PC-9 (cell line): ENCODE results near the gene DAZAP2.

Source experiments
- EZH2 ChIP-seq: fragments of 200-600 bp; sonication (generic); IDR thresholded peaks from 2 replicates; pipeline ENCODE4 v1.8.0; 2017; ENCODE audit warnings: antibody characterized with exemption, low read depth
- TF ChIP-seq, protein P1 (sequence below): fragments of 200-600 bp; sonication (generic); conservative IDR thresholded peaks from 2 replicates; pipeline ENCODE4 v1.6.1; 2017; ENCODE audit warnings: mixed run types, antibody characterized with exemption, mild to moderate bottlenecking, moderate library complexity

DNA sequence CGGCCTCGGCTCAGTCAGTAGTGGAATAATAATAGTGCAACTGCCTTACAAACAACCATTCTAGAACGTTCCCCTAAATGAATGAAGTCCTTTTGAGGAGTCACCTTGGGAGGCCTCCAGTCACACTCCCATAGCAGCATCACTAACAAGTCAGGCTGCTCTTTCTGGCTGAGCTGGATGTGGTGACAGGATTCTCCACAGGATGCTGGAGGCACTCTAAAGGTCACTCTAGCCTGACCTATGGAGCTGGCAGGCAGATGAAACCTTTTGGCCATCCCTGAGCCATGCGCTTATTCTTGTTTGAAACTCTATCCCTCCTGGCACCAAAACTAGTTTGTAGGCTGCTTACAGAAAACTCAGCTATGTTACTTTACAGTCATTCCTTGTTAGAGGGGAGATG, 47.8 kb upstream of the DAZAP2 start:
- TF ChIP-seq, protein P1, sequence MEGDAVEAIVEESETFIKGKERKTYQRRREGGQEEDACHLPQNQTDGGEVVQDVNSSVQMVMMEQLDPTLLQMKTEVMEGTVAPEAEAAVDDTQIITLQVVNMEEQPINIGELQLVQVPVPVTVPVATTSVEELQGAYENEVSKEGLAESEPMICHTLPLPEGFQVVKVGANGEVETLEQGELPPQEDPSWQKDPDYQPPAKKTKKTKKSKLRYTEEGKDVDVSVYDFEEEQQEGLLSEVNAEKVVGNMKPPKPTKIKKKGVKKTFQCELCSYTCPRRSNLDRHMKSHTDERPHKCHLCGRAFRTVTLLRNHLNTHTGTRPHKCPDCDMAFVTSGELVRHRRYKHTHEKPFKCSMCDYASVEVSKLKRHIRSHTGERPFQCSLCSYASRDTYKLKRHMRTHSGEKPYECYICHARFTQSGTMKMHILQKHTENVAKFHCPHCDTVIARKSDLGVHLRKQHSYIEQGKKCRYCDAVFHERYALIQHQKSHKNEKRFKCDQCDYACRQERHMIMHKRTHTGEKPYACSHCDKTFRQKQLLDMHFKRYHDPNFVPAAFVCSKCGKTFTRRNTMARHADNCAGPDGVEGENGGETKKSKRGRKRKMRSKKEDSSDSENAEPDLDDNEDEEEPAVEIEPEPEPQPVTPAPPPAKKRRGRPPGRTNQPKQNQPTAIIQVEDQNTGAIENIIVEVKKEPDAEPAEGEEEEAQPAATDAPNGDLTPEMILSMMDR = no peak
- no peak for TF ChIP-seq EZH2
